BE2C (cell line): ENCODE results near the gene C21orf58.

Source experiments
- DNase-seq: peaks from one replicate; pipeline ENCODE4 v3.0.0-alpha.2; 2020
- H3K27me3 ChIP-seq: fragments of 250-450 bp; sonication (Bioruptor Pico); 2 replicates; pipeline ENCODE4 v1.5.1; 2020; ENCODE audit warnings: mild to moderate bottlenecking
- H3K36me3 ChIP-seq: fragments of 250-450 bp; sonication (Bioruptor Pico); 2 replicates; pipeline ENCODE4 v1.5.1; 2020; ENCODE audit warnings: mild to moderate bottlenecking
- H3K4me1 ChIP-seq: fragments of 250-450 bp; sonication (Bioruptor Pico); 2 replicates; pipeline ENCODE4 v1.5.1; 2020
- H3K4me3 ChIP-seq: 2 replicates; pipeline ENCODE4 v1.5.1; 2011; ENCODE audit warnings: low read depth, low read length
- H3K9me3 ChIP-seq: fragments of 250-450 bp; sonication (Bioruptor Pico); 2 replicates; pipeline ENCODE4 v1.5.1; 2020
- TF ChIP-seq, protein P1 (sequence below): IDR thresholded peaks from 2 replicates; pipeline ENCODE4 v1.5.1; 2012; ENCODE audit warnings: mild to moderate bottlenecking, low read depth, low read length

Gene C21orf58

DNA sequence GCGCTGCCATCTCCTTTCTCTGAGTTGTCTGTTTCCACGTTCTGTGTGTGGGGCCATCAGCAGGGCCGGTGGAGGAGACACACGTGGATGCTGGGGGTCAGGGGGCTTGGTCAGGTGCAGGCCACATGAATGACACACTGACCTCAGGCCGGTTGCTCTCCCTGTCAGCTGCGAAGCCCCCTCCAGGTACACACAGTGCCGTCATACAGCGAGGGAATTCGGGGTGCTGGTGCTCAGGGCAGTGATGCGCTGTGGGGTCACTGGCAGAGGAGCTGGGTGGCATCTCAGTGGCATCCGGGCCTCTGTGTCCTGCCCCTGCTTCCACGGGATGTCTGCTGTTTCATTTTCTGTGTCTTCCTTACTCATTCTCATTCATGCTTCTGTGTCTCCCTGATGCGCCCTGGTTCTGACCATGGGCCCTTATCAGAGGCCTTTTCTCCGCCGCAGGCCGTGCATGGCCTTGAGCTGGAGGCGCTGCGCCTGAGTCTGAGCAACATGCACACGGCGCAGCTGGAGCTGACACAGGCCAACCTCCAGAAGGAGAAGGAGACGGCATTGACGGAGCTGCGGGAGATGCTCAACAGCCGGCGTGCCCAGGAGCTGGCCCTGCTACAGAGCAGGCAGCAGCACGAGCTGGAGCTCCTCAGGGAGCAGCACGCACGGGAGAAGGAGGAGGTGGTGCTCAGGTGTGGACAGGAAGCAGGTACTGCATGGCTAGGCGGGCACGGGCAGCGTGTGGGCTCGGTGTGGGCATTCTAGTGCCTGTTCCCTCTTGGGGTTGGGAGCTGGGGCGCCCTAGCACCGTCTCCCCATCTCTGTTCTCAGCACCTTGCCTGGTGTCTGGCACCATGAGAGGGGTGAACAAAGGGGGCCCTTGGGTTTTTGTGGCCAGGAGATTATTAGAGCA is 22.9 kb upstream of the C21orf58 start:
- H3K4me1 ChIP-seq = no peaks in the 10 kb centered on the region
- H3K36me3 ChIP-seq = peaks cover 60% of the 10 kb centered on the region
- no peaks in the 10 kb centered on the region for H3K27me3 ChIP-seq
- no peak for DNase-seq
- H3K4me3 ChIP-seq = no peak overlapping the region
- no peaks in the 10 kb centered on the region for H3K9me3 ChIP-seq
- TF ChIP-seq, protein P1, sequence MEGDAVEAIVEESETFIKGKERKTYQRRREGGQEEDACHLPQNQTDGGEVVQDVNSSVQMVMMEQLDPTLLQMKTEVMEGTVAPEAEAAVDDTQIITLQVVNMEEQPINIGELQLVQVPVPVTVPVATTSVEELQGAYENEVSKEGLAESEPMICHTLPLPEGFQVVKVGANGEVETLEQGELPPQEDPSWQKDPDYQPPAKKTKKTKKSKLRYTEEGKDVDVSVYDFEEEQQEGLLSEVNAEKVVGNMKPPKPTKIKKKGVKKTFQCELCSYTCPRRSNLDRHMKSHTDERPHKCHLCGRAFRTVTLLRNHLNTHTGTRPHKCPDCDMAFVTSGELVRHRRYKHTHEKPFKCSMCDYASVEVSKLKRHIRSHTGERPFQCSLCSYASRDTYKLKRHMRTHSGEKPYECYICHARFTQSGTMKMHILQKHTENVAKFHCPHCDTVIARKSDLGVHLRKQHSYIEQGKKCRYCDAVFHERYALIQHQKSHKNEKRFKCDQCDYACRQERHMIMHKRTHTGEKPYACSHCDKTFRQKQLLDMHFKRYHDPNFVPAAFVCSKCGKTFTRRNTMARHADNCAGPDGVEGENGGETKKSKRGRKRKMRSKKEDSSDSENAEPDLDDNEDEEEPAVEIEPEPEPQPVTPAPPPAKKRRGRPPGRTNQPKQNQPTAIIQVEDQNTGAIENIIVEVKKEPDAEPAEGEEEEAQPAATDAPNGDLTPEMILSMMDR = no peak

DNA sequence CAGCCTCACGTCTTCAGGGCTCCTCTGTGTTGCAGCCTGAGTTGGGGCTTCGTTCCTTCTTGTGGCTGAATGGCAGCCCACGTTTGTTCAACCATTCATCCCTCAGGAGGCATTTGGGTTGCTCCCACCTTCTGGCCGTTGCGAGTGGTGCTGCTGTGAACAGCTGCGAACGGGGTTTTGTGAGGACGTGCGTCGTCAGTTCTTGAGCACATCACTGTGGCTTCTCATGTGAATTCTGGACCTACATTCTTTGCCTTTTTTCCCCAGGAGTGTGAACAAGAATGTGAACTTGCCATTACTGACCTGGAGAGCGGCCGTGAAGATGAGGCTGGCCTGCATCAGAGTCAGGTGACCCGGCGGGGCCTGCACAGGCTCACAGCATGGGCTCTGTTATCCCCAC is 22.2 kb upstream of the C21orf58 start:
- H3K36me3 ChIP-seq = peaks cover 56% of the 10 kb centered on the region

DNA sequence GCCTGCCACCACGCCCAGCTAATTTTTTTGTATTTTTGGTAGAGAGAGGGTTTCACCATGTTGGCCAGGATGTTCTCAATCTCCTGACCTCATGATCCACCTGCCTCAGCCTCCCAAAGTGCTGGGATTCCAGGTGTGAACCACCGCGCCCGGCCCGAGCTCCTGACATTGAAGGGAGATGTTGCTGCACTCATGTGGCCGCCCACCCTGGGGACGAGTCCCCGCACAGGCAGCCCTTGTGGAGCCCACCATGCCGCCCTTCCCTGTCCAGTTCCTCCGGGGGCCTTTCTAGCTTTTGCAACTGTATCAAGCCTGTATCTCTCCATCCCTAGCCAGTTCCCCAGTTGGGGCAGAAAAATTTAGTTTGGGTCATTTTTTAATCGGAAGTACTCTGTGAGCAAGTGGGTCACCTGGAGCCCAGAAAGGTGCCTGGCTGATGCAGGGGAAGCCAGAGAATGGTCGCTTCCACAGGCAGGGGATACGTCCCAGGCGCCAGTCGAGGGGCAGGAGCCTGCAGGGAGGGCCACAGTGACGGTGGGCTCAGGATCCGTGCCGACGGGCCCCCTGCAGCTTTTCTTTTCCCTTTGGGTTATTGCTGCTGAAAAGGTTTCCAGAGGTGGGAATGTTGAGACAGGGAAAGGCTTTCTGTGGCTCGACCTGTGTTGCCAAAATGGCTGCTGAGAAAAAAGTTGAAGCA is 20.7 kb upstream of the C21orf58 start:
- H3K36me3 ChIP-seq = peaks cover 45% of the 10 kb centered on the region
- H3K27me3 ChIP-seq = no peaks in the 10 kb centered on the region
- DNase-seq = no peak
- H3K9me3 ChIP-seq = no peaks in the 10 kb centered on the region
- TF ChIP-seq, protein P1 = no peak
- no peak overlapping the region for H3K4me3 ChIP-seq
- no peaks in the 10 kb centered on the region for H3K4me1 ChIP-seq

More for the DNA sequence above, 22.2 kb upstream of the C21orf58 start:
- H3K4me3 ChIP-seq = no peak overlapping the region
- TF ChIP-seq, protein P1 = no peak
- H3K27me3 ChIP-seq = no peaks in the 10 kb centered on the region
- DNase-seq = no peak
- no peaks in the 10 kb centered on the region for H3K4me1 ChIP-seq
- no peaks in the 10 kb centered on the region for H3K9me3 ChIP-seq

DNA sequence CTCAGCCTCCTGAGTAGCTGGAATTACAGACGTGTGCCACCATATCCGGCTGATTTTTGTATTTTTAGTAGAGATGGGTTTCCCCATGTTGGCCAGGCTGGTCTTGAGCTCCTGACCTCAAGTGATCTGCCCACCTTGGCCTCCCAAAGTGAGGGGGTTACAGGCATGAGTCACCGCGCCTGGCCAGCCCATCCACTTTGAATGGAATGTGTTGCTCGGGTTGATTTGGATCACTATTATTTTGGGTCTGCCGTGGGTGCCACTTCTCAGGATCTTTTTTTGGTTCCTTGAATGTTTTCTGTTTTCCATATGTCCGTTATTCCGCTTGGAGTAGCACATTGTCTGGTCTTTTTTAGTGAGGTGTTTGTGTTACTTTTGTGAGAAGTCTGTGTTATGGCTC is 17.3 kb upstream of the C21orf58 start:
- Histone ChIP-seq H3K9me3 (no peaks in the 10 kb centered on the region), H3K4me3 (no peak overlapping the region), H3K36me3 (peaks cover 47% of the 10 kb centered on the region), H3K4me1 (no peaks in the 10 kb centered on the region), H3K27me3 (no peaks in the 10 kb centered on the region)
- DNase-seq = no peak
- TF ChIP-seq, protein P1 = no peak

DNA sequence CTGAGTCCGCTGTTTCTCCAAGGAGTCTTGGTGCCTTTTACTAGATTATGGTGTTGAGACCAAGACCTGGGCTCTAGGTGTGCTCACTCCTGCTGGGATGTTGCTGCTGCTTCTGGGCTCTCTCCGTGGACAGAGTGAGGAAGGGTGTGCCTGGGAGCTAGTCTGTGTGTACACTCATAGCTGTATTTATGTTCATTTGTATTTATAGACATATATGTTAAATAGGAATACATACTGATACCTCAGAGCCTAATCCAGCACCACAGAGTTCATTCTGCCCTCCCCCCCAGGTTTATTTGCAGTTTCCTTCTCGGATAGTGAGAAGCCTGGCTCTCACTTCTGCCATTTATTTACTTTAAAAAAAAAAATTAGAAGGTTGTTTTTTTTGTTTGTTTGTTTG is 12.9 kb upstream of the C21orf58 start:
- Histone ChIP-seq H3K27me3 (no peaks in the 10 kb centered on the region), H3K4me3 (no peak overlapping the region), H3K36me3 (peaks cover 60% of the 10 kb centered on the region), H3K9me3 (no peaks in the 10 kb centered on the region), H3K4me1 (no peaks in the 10 kb centered on the region)
- TF ChIP-seq, protein P1 = no peak
- DNase-seq = no peak
